ENCODE measurements around the gene LSM14A. TPM values are rescaled to one million over a fixed set of nuclear protein-coding genes. Genes with fewer than 3 reads are reported as not detected.

LSM14A gene
- total and polyA plus RNA-seq, 2 of the 8 experiments (the other 6 are each of a cell fraction or from before 2014, with no cell fraction given): 117 to 195 TPM

DNA sequence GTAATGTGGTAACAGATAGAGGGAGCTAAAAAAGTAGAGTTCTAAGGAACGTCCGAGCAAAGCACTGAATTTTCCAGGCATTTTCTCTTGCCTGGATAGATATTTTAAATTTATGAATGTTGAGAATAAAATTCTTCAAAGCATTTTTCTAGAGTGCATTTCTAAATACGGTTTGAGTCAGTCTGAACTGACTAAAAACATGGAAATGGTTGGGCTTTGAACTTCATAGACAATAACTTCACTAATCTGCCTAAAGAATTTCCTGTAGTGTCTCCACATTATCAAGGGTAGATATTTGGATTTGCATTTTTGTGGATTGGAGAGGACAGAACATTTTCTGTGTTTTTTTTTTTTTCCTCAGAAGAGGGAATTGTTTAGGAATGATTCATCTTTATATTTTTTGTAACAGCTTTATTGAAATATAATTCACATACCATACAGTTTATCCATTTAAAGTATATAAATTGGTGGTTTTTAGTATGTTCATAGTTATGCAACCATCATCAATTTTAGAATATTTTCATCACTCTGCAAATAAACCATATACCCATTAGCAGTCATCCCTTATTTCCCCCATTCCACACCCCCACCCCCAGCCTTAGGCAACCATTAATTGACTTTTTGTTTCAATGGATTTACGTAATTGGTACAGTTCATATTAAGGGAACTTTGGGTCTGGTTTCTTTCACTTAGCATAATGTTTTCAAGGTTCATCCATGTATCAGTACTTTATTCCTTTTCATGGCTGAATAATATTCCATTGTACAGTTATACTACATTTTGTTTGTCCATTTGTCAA lies 102.7 kb downstream of the LSM14A start:
- ChIA-PET CTCF (ENCODE audit: partially characterized antibody) (interaction anchor here (1.0 kb wide), 1 partner anchor 9 kb away, joined by 3 read pairs; no protein-coding TSS in a partner anchor), POLR2A (ENCODE audit: partially characterized antibody) (no interaction called here)
- Histone ChIP-seq H3K27ac (ENCODE audit: low read depth, low read length) (no peak overlapping the region), H2AK5ac (ENCODE audit: low read depth, low read length) (no peak overlapping the region), H4K91ac (replicated peaks; ENCODE audit: insufficient read length, low read length) (no peak overlapping the region), H3K4me2 (ENCODE audit: insufficient read depth in 1 of 2, low read depth in 2 of 2, low read length in 2 of 2) (no peak overlapping the region), H3K27me3 (replicated peaks in 1 of 4; ENCODE audit: control insufficient read depth in 3 of 4, extremely low read depth in 1 of 4, insufficient read depth in 3 of 4, low read length in 3 of 4) (no peaks in the 10 kb centered on the region), H3K23ac (ENCODE audit: insufficient read length) (no peak overlapping the region), H3K9ac (replicated peaks in 1 of 4; ENCODE audit: extremely low read depth in 1 of 4, low read depth in 3 of 4, low read length in 3 of 4) (no peak overlapping the region), H2BK20ac (ENCODE audit: low read length) (no peak overlapping the region), H3K23me2 (ENCODE audit: low read depth, low read length) (peaks cover 1% of the 10 kb centered on the region; the same call in 1 of the 2 replicates), H3K14ac (ENCODE audit: insufficient read length) (no peak overlapping the region), H3K56ac (replicated peaks; ENCODE audit: insufficient read length, low read depth, low read length) (no peak overlapping the region), H4K8ac (ENCODE audit: extremely low read depth, insufficient read depth, low read length) (no peak overlapping the region), H3K79me1 (ENCODE audit: low read depth, low read length) (peaks cover 9% of the 10 kb centered on the region), H3K18ac (ENCODE audit: extremely low read depth, low read length) (no peak overlapping the region), H2BK15ac (ENCODE audit: low read length) (no peak overlapping the region), H3K4me1 (replicated peaks in 1 of 4; ENCODE audit: control insufficient read depth in 3 of 4, insufficient read depth in 4 of 4, low read length in 3 of 4) (peaks cover 0 to 4% (median 1%) of the 10 kb centered on the region in 4 experiments; a peak in 4 of 7 replicates), H2AFZ (ENCODE audit: low read length) (no peak overlapping the region), H2BK5ac (ENCODE audit: low read depth, low read length) (no peak overlapping the region), H3K4me3 (ENCODE audit: extremely low read depth in 1 of 4, insufficient read depth in 2 of 4, low read depth in 3 of 4, low read length in 4 of 4) (no peak overlapping the region), H3K9me3 (ENCODE audit: insufficient read depth in 2 of 2, low read depth in 1 of 2, low read length in 1 of 2) (no peaks in the 10 kb centered on the region), H3K79me2 (ENCODE audit: control insufficient read depth in 1 of 2, insufficient read depth in 2 of 2, low read length in 2 of 2) (peaks cover 0 to 38% of the 10 kb centered on the region in 2 experiments; a peak in 2 of 4 replicates), H2BK120ac (replicated peaks; ENCODE audit: low read depth, low read length) (no peak overlapping the region), H3K36me3 (ENCODE audit: control insufficient read depth in 2 of 4, insufficient read depth in 4 of 4, low read length in 3 of 4) (no peaks in the 10 kb centered on the region), H4K20me1 (replicated peaks in 1 of 2; ENCODE audit: control insufficient read depth in 1 of 2, insufficient read depth in 2 of 2, low read length in 2 of 2) (peaks cover 2 to 9% of the 10 kb centered on the region in 2 experiments), H3K4ac (replicated peaks; ENCODE audit: insufficient read length, low read depth, low read length) (no peak overlapping the region), H4K5ac (ENCODE audit: insufficient read length, low read depth, low read length) (no peak overlapping the region), H2BK12ac (ENCODE audit: low read depth, low read length) (no peak overlapping the region)
- WGBS, 2 experiments (ENCODE audit: extremely low coverage in 1 of 2, insufficient coverage in 1 of 2, insufficient read length in 1 of 2, insufficient replicate concordance in 2 of 2, low coverage in 1 of 2, low lambda C conversion rate in 2 of 2, missing lambda C conversion rate in 1 of 2): 88% methylated on average over 4 of the region's 4 CpGs; no CpG with 5 or more reads in 1 of the 2 experiments
- no peak for DNase-seq (ENCODE audit: low read depth in 1 of 2, low spot score in 2 of 2)
- FAIRE-seq: no peak
- TF ChIP-seq RFX5 (IDR thresholded peaks at IDR 0.05; ENCODE audit: borderline replicate concordance, low read depth, low read length) (no peak), BCL11A (IDR thresholded peaks at IDR 0.05; ENCODE audit: low read depth in 2 of 2, low read length in 2 of 2) (no peak), SUZ12 (IDR thresholded peaks at IDR 0.05; ENCODE audit: low read length) (no peak), SP1 (IDR thresholded peaks at IDR 0.05; ENCODE audit: low read depth, low read length) (no peak), JUN (IDR thresholded peaks at IDR 0.05; ENCODE audit: low read depth, low read length) (no peak), NANOG (IDR thresholded peaks at IDR 0.05; ENCODE audit: insufficient read depth, low read depth, low read length, poor library complexity, severe bottlenecking) (no peak), SAP30 (IDR thresholded peaks at IDR 0.05; ENCODE audit: insufficient read depth, insufficient replicate concordance, low read length) (no peak), GTF2F1 (IDR thresholded peaks at IDR 0.05; ENCODE audit: borderline replicate concordance, low read depth, low read length) (no peak), POU5F1 (IDR thresholded peaks at IDR 0.05; ENCODE audit: low read depth, low read length) (no peak), FOSL1 (IDR thresholded peaks at IDR 0.05; ENCODE audit: insufficient read depth, low read depth, low read length) (no peak), RAD21 (IDR thresholded peaks at IDR 0.05 in 1 of 2, conservative IDR thresholded peaks at IDR 0.05 in 1 of 2; ENCODE audit: low read depth in 2 of 2, low read length in 2 of 2) (no peak)
- TF ChIP-seq, protein P1, sequence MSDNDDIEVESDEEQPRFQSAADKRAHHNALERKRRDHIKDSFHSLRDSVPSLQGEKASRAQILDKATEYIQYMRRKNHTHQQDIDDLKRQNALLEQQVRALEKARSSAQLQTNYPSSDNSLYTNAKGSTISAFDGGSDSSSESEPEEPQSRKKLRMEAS (IDR thresholded peaks at IDR 0.05): no peak
